HEK293 (cell line): ENCODE results near the gene PTRH1.

Experiments
- CTCF ChIA-PET: fragments of 350-600 bp; formaldehyde crosslinking; extraction: SDS; loops from one replicate; lab custom pipeline; 2021; ENCODE audit warnings: antibody characterized with exemption; lab: Yijun Ruan, JAX
- POLR2A ChIA-PET: fragments of 300-600 bp; formaldehyde crosslinking; extraction: SDS; loops from one replicate; lab custom pipeline; 2020; ENCODE audit warnings: antibody characterized with exemption, inconsistent platforms; lab: Yijun Ruan, JAX
- H3K27ac ChIP-seq: fragments of 200-500 bp; sonication (Bioruptor generic); 2 replicates; pipeline ENCODE4 v1.5.1; 2014; ENCODE audit warnings: low read depth, low read length, control low read depth, inconsistent platforms; ENCODE audit errors: extremely low read depth
- H3K36me3 ChIP-seq, 2 experiments: fragments of 200-500 bp in 1 of 2; sonication (Bioruptor generic) in 1 of 2; 1 replicate in 1 of 2; 2 replicates in 1 of 2; pipeline ENCODE4 v1.5.1; 2014 to 2017; ENCODE audit warnings: inconsistent platforms in 2 of 2, low read length in 2 of 2; ENCODE audit not compliant: control insufficient read depth in 2 of 2, insufficient read depth in 1 of 2
- H3K4me1 ChIP-seq: fragments of 200-500 bp; sonication (Bioruptor generic); 2 replicates; pipeline ENCODE4 v1.5.1; 2014; ENCODE audit warnings: mild to moderate bottlenecking, low read length, inconsistent platforms; ENCODE audit not compliant: control insufficient read depth, insufficient read depth
- H3K4me3 ChIP-seq: 2 replicates; pipeline ENCODE4 v1.5.1; 2011; ENCODE audit warnings: low read depth, mild to moderate bottlenecking, control low read depth, low read length, moderate library complexity
- H3K9me3 ChIP-seq: fragments of 200-500 bp; sonication (Bioruptor generic); 2 replicates; pipeline ENCODE4 v1.5.1; 2014; ENCODE audit warnings: low read depth, low read length, inconsistent platforms; ENCODE audit not compliant: control insufficient read depth, insufficient read depth
- HOXA7 ChIP-seq: sonication (generic); formaldehyde crosslinking; IDR thresholded peaks from 2 replicates; pipeline ENCODE4 v1.8.1; 2022; ENCODE audit warnings: missing genetic modification reagents, borderline replicate concordance
- HOXC10 ChIP-seq: sonication (generic); formaldehyde crosslinking; IDR thresholded peaks from 2 replicates; pipeline ENCODE4 v1.8.1; 2023; ENCODE audit warnings: mild to moderate bottlenecking, missing genetic modification reagents
- KLF10 ChIP-seq: fragments of 450-650 bp; IDR thresholded peaks from 2 replicates; pipeline ENCODE4 v1.5.1; 2018; ENCODE audit warnings: missing biosample characterization, mild to moderate bottlenecking, missing genetic modification characterization
- KLF7 ChIP-seq: fragments of 450-650 bp; formaldehyde crosslinking; IDR thresholded peaks from 2 replicates; pipeline ENCODE4 v1.5.1; 2016; ENCODE audit warnings: missing biosample characterization, missing genetic modification characterization, borderline replicate concordance
- YY2 ChIP-seq: fragments of 450-650 bp; formaldehyde crosslinking; IDR thresholded peaks from 2 replicates; pipeline ENCODE4 v1.5.1; 2016; ENCODE audit warnings: missing biosample characterization, missing genetic modification characterization
- ZBTB8A ChIP-seq: fragments of 450-650 bp; formaldehyde crosslinking; IDR thresholded peaks from 2 replicates; pipeline ENCODE4 v1.5.1; 2016; ENCODE audit warnings: missing biosample characterization, missing genetic modification characterization
- ZNF169 ChIP-seq: fragments of 450-650 bp; formaldehyde crosslinking; IDR thresholded peaks from 2 replicates; pipeline ENCODE4 v1.5.1; 2016; ENCODE audit warnings: missing biosample characterization, missing genetic modification characterization
- ZNF211 ChIP-seq: fragments of 450-650 bp; formaldehyde crosslinking; IDR thresholded peaks from 2 replicates; pipeline ENCODE4 v1.5.1; 2016; ENCODE audit warnings: low read depth, missing biosample characterization, missing genetic modification characterization
- ZNF221 ChIP-seq: fragments of 450-650 bp; formaldehyde crosslinking; IDR thresholded peaks from 2 replicates; pipeline ENCODE4 v1.5.1; 2017; ENCODE audit warnings: missing biosample characterization, missing genetic modification characterization, borderline replicate concordance
- ZNF335 ChIP-seq: fragments of 450-650 bp; formaldehyde crosslinking; conservative IDR thresholded peaks from 2 replicates; pipeline ENCODE4 v1.5.1; 2016; ENCODE audit warnings: missing biosample characterization, missing genetic modification characterization
- ZNF350 ChIP-seq: fragments of 450-650 bp; formaldehyde crosslinking; IDR thresholded peaks from 2 replicates; pipeline ENCODE4 v1.5.0; 2017; ENCODE audit warnings: missing biosample characterization, mild to moderate bottlenecking, missing genetic modification characterization
- ZNF394 ChIP-seq: fragments of 450-650 bp; formaldehyde crosslinking; IDR thresholded peaks from 2 replicates; pipeline ENCODE4 v1.5.1; 2016; ENCODE audit warnings: missing biosample characterization, missing genetic modification characterization, mild to moderate bottlenecking, moderate library complexity, borderline replicate concordance
- ZNF660 ChIP-seq: fragments of 450-650 bp; IDR thresholded peaks from 2 replicates; pipeline ENCODE4 v1.5.1; 2018; ENCODE audit warnings: missing biosample characterization, mild to moderate bottlenecking, missing genetic modification characterization
- ZNF776 ChIP-seq: fragments of 450-650 bp; formaldehyde crosslinking; IDR thresholded peaks from 2 replicates; pipeline ENCODE4 v1.5.0; 2017; ENCODE audit warnings: missing biosample characterization, missing genetic modification characterization, borderline replicate concordance
- TF ChIP-seq, protein P1 (sequence below): fragments of 450-650 bp; formaldehyde crosslinking; IDR thresholded peaks from 2 replicates; pipeline ENCODE4 v1.5.1; 2016; ENCODE audit warnings: missing biosample characterization, missing genetic modification characterization
- TF ChIP-seq, protein P2 (sequence below): fragments of 450-650 bp; formaldehyde crosslinking; conservative IDR thresholded peaks from 2 replicates; pipeline ENCODE4 v1.5.1; 2016; ENCODE audit warnings: low read depth, missing biosample characterization, missing genetic modification characterization
- TF ChIP-seq, protein P3 (sequence below): fragments of 450-650 bp; formaldehyde crosslinking; IDR thresholded peaks from 2 replicates; pipeline ENCODE4 v1.5.1; 2016; ENCODE audit warnings: missing biosample characterization, missing genetic modification characterization
- TF ChIP-seq, protein P4 (sequence below): fragments of 450-650 bp; formaldehyde crosslinking; IDR thresholded peaks from 2 replicates; pipeline ENCODE4 v1.5.1; 2016; ENCODE audit warnings: missing biosample characterization, missing genetic modification characterization
- TF ChIP-seq, protein P5 (sequence below): fragments of 450-650 bp; formaldehyde crosslinking; IDR thresholded peaks from 2 replicates; pipeline ENCODE4 v1.5.1; 2016; ENCODE audit warnings: missing biosample characterization, missing genetic modification characterization
- TF ChIP-seq, protein P6 (sequence below): fragments of 450-650 bp; formaldehyde crosslinking; IDR thresholded peaks from 2 replicates; pipeline ENCODE4 v1.5.1; 2016; ENCODE audit warnings: missing biosample characterization, missing genetic modification characterization

The PTRH1 gene

DNA sequence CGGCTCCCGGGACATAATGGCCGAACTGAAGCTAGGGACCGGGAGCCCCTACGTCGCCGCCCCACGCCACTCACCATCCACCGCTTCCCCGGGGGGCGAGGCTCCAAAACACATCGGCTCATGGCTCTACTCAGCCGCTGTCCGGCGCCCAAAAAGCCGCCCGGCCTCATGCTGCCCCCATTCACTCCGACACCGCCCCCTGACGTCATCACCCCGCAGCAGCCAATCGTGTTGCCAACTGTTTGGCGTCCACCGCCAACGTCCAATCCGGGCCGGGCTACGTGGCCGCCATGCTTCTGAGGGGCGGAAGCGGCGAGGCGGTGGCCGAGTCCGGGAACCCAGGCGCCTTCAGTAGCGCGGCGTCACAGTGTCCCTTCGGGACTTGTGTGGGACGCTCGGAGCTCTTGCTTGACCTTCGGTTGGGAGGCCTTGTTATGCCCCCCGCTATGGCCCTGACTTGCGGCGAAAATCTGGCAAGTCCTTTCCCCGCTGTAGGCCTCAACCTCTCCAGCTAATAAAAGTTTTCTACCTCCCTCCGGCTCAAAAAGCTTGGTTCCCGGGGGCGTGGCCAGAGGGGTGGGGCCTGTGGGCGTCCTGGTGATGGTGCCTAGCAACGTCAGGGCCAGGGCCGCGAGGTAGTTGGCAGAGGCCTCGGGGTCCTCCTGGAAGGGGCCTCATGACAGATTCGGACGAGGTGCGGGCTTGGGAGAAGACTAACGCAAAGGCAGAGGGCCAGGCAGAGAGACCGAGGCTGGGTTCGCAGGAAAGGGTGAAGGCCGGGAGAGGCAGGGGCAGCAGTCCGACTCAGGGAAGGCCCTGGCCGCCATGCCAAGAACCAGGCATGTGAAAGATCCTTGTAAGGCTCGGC lies at the start of gene PTRH1, which contains the start of gene TTC16 (continued):
- TF ChIP-seq, protein P1, sequence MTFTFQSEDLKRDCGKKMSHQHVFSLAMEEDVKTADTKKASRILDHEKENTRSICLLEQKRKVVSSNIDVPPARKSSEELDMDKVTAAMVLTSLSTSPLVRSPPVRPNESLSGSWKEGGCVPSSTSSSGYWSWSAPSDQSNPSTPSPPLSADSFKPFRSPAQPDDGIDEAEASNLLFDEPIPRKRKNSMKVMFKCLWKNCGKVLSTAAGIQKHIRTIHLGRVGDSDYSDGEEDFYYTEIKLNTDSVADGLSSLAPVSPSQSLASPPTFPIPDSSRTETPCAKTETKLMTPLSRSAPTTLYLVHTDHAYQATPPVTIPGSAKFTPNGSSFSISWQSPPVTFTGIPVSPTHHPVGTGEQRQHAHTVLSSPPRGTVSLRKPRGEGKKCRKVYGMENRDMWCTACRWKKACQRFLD (tag by site-specific recombination), result peak; percentile 57; the same call in 1 of the 2 replicates
- TF ChIP-seq, protein P2, sequence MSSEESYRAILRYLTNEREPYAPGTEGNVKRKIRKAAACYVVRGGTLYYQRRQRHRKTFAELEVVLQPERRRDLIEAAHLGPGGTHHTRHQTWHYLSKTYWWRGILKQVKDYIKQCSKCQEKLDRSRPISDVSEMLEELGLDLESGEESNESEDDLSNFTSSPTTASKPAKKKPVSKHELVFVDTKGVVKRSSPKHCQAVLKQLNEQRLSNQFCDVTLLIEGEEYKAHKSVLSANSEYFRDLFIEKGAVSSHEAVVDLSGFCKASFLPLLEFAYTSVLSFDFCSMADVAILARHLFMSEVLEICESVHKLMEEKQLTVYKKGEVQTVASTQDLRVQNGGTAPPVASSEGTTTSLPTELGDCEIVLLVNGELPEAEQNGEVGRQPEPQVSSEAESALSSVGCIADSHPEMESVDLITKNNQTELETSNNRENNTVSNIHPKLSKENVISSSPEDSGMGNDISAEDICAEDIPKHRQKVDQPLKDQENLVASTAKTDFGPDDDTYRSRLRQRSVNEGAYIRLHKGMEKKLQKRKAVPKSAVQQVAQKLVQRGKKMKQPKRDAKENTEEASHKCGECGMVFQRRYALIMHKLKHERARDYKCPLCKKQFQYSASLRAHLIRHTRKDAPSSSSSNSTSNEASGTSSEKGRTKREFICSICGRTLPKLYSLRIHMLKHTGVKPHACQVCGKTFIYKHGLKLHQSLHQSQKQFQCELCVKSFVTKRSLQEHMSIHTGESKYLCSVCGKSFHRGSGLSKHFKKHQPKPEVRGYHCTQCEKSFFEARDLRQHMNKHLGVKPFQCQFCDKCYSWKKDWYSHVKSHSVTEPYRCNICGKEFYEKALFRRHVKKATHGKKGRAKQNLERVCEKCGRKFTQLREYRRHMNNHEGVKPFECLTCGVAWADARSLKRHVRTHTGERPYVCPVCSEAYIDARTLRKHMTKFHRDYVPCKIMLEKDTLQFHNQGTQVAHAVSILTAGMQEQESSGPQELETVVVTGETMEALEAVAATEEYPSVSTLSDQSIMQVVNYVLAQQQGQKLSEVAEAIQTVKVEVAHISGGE (tag by site-specific recombination), result peak; percentile 81
- TF ChIP-seq ZBTB8A, result peak; percentile 95
- TF ChIP-seq, protein P3, sequence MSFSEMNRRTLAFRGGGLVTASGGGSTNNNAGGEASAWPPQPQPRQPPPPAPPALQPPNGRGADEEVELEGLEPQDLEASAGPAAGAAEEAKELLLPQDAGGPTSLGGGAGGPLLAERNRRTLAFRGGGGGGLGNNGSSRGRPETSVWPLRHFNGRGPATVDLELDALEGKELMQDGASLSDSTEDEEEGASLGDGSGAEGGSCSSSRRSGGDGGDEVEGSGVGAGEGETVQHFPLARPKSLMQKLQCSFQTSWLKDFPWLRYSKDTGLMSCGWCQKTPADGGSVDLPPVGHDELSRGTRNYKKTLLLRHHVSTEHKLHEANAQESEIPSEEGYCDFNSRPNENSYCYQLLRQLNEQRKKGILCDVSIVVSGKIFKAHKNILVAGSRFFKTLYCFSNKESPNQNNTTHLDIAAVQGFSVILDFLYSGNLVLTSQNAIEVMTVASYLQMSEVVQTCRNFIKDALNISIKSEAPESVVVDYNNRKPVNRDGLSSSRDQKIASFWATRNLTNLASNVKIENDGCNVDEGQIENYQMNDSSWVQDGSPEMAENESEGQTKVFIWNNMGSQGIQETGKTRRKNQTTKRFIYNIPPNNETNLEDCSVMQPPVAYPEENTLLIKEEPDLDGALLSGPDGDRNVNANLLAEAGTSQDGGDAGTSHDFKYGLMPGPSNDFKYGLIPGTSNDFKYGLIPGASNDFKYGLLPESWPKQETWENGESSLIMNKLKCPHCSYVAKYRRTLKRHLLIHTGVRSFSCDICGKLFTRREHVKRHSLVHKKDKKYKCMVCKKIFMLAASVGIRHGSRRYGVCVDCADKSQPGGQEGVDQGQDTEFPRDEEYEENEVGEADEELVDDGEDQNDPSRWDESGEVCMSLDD (tag by site-specific recombination), result 0 out of 2 replicates have a peak, but pooled peaks have one; percentile 20
- TF ChIP-seq ZNF776, result no peak
- TF ChIP-seq KLF10 (tag by site-specific recombination), result peak; percentile 60
- TF ChIP-seq ZNF335 (tag by site-specific recombination), result peak; percentile 88
- 0 out of 2 replicates have a peak, but pooled peaks have one; percentile 41 for TF ChIP-seq KLF7 (tag by site-specific recombination)
- TF ChIP-seq ZNF660 (tag by site-specific recombination), result no peak
- TF ChIP-seq, protein P4, sequence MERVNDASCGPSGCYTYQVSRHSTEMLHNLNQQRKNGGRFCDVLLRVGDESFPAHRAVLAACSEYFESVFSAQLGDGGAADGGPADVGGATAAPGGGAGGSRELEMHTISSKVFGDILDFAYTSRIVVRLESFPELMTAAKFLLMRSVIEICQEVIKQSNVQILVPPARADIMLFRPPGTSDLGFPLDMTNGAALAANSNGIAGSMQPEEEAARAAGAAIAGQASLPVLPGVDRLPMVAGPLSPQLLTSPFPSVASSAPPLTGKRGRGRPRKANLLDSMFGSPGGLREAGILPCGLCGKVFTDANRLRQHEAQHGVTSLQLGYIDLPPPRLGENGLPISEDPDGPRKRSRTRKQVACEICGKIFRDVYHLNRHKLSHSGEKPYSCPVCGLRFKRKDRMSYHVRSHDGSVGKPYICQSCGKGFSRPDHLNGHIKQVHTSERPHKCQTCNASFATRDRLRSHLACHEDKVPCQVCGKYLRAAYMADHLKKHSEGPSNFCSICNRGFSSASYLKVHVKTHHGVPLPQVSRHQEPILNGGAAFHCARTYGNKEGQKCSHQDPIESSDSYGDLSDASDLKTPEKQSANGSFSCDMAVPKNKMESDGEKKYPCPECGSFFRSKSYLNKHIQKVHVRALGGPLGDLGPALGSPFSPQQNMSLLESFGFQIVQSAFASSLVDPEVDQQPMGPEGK (tag by site-specific recombination), result peak; percentile 89
- TF ChIP-seq HOXC10 (CRISPR knock-in tag), result no peak
- TF ChIP-seq ZNF221 (tag by site-specific recombination), result no peak

DNA sequence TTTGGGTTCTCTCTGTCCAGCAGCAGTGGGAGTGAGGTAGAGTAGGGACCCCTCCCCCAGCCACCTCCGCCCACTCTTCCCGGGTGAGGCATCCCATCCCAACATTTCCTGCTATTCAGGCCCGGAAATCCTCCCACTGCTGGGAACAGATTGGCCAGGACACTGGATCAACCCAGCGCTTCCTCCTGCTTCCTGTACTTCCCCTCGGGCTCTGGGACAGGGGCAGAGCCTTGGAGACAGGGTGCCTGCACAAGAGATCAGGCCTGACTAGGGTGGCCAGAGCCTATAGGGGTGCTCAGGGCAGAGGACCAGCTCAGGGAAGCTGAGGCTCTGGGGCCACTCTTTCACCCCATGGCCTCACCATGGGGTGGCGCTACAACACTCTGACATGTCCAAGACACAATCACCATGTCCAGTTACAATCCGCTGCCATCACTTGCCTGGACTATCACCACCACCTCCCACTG lies 48.5 kb upstream of the PTRH1 start:
- no peak overlapping the region for H3K27ac ChIP-seq
- POLR2A ChIA-PET, result interaction anchor here (0.9 kb wide), 1 partner anchor 29 kb away, joined by 3 read pairs; no protein-coding TSS in a partner anchor
- CTCF ChIA-PET, result interaction anchor here (0.6 to 2.3 kb wide), 16 partner anchors 17 to 333 kb away, joined by 3 to 12 read pairs (median 4); partner anchors contain the start of genes CDK9 and TOR2A
- H3K36me3 ChIP-seq, result no peaks in the 10 kb centered on the region
- no peaks in the 10 kb centered on the region for H3K4me1 ChIP-seq
- no peak overlapping the region for H3K4me3 ChIP-seq
- H3K9me3 ChIP-seq, result no peaks in the 10 kb centered on the region
- TF ChIP-seq, protein P5, sequence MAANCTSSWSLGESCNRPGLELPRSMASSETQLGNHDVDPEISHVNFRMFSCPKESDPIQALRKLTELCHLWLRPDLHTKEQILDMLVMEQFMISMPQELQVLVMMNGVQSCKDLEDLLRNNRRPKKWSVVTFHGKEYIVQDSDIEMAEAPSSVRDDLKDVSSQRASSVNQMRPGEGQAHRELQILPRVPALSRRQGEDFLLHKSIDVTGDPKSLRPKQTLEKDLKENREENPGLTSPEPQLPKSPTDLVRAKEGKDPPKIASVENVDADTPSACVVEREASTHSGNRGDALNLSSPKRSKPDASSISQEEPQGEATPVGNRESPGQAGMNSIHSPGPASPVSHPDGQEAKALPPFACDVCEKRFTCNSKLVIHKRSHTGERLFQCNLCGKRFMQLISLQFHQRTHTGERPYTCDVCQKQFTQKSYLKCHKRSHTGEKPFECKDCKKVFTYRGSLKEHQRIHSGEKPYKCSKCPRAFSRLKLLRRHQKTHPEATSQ (tag by site-specific recombination), result no peak
- TF ChIP-seq ZNF394 (tag by site-specific recombination), result no peak
- TF ChIP-seq ZNF169 (tag by site-specific recombination), result no peak
- TF ChIP-seq YY2 (tag by site-specific recombination), result no peak
- TF ChIP-seq ZNF211, result no peak
- no peak for TF ChIP-seq ZNF350 (tag by site-specific recombination)
- TF ChIP-seq HOXA7 (CRISPR knock-in tag), result no peak
- TF ChIP-seq, protein P6, sequence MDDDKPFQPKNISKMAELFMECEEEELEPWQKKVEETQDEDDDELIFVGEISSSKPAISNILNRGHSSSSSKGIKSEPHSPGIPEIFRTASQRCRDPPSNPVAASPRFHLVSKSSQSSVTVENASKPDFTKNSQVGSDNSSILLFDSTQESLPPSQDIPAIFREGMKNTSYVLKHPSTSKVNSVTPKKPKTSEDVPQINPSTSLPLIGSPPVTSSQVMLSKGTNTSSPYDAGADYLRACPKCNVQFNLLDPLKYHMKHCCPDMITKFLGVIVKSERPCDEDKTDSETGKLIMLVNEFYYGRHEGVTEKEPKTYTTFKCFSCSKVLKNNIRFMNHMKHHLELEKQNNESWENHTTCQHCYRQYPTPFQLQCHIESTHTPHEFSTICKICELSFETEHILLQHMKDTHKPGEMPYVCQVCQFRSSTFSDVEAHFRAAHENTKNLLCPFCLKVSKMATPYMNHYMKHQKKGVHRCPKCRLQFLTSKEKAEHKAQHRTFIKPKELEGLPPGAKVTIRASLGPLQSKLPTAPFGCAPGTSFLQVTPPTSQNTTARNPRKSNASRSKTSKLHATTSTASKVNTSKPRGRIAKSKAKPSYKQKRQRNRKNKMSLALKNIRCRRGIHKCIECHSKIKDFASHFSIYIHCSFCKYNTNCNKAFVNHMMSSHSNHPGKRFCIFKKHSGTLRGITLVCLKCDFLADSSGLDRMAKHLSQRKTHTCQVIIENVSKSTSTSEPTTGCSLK (tag by site-specific recombination), result no peak
